Bronchial epithelial cell (primary cell): Measurements from ENCODE around the gene HEMGN. TPM values are rescaled to one million over a fixed set of nuclear protein-coding genes. Genes with fewer than 3 reads are reported as not detected.

ENCODE experiments used
- DNase-seq: peaks from one replicate; pipeline ENCODE4 v3.0.0-alpha.2; 2010; ENCODE audit warnings: low read depth
- FAIRE-seq: peaks from 2 replicates; lab custom pipeline; 2011; peaks lifted over from hg19 to GRCh38; lab: Jason Lieb, UNC
- H3K27me3 ChIP-seq: 2 replicates; pipeline ENCODE4 v1.5.1; 2011; ENCODE audit warnings: low read length; ENCODE audit not compliant: control insufficient read depth, insufficient read depth
- H3K36me3 ChIP-seq: 2 replicates; pipeline ENCODE4 v1.5.1; 2011; ENCODE audit warnings: low read length; ENCODE audit not compliant: control insufficient read depth, insufficient read depth
- H3K4me3 ChIP-seq: 2 replicates; pipeline ENCODE4 v1.5.1; 2011; ENCODE audit warnings: mild to moderate bottlenecking, low read depth, low read length, control low read depth
- CTCF ChIP-seq: IDR thresholded peaks from 2 replicates; pipeline ENCODE4 v1.5.1; 2011; ENCODE audit warnings: mild to moderate bottlenecking, moderate library complexity, low read length, control low read depth, inconsistent platforms; ENCODE audit not compliant: insufficient read depth, severe bottlenecking
- total RNA-seq: library from RNA; depleted of rRNA; stranded (reverse); fragments of >200 nt; gene quantifications from 2 replicates; pipeline ENCODE4 v1.2.1, GENCODE V29; 2014

Gene HEMGN
- total RNA-seq, 1 donor from 2014 or later: not detected

DNA sequence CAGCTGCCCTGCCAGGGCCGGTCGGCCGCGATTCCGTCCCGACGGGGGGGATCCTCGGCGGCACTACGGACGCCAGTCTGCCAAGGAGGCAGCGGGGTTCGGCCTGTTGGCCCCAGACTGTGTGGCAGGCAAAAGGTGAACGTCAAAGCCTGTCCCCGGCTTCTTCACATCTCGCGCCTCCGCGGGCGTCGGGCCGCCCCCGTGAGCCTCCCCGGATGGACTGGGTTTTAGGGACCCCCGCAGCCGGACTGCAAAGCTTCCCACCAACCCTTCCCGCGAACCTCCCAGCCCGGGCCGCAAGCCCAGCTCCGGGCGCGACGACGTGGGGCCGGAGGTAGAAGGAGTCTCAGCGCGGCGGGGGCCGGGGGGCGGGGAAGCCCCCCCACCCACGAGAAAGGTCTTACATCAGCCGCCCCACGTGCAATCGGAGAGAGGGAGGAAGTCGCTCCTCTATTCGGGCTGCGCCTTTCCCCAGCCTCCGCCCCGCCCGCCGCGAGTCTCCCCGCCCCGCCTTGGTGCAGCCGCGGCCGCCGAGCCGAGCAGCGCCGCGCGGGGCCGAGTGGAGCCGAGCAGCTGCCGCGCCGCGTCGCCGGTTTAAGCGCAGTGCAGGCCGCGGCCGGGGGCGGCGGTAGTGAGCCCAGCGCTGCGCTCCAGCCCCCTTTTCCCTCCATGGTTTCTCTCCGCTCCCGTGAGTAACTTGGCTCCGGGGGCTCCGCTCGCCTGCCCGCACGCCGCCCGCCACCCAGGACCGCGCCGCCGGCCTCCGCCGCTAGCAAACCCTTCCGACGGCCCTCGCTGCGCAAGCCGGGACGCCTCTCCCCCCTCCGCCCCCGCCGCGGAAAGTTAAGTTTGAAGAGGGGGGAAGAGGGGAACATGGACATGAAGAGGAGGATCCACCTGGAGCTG lies 45.0 kb upstream of the HEMGN start, which contains the start of gene ANP32B:
Gene ANP32B, plus strand, starts transcription at position 659 of the 906 bp plus-strand sequence. Its CDS starts 215 bp downstream, at position 874.
- peak within 1 kb of the TSS; percentile 92 for H3K4me3 ChIP-seq
- H3K27me3 ChIP-seq: no peaks in the 10 kb centered on the region
- FAIRE-seq (no peak), DNase-seq (peak; percentile 66)
- TF ChIP-seq CTCF: peak; percentile 87
- no peaks in the 10 kb centered on the region for H3K36me3 ChIP-seq

GRCh38 chr9:97981846-97982682 lies 44.1 kb upstream of the HEMGN start:
- FAIRE-seq (no peak), DNase-seq (peak; percentile 3)
- TF ChIP-seq CTCF: no peak
- no peaks in the 10 kb centered on the region for H3K27me3 ChIP-seq
- peak overlapping the region; percentile 92 for H3K4me3 ChIP-seq
- no peaks in the 10 kb centered on the region for H3K36me3 ChIP-seq

DNA sequence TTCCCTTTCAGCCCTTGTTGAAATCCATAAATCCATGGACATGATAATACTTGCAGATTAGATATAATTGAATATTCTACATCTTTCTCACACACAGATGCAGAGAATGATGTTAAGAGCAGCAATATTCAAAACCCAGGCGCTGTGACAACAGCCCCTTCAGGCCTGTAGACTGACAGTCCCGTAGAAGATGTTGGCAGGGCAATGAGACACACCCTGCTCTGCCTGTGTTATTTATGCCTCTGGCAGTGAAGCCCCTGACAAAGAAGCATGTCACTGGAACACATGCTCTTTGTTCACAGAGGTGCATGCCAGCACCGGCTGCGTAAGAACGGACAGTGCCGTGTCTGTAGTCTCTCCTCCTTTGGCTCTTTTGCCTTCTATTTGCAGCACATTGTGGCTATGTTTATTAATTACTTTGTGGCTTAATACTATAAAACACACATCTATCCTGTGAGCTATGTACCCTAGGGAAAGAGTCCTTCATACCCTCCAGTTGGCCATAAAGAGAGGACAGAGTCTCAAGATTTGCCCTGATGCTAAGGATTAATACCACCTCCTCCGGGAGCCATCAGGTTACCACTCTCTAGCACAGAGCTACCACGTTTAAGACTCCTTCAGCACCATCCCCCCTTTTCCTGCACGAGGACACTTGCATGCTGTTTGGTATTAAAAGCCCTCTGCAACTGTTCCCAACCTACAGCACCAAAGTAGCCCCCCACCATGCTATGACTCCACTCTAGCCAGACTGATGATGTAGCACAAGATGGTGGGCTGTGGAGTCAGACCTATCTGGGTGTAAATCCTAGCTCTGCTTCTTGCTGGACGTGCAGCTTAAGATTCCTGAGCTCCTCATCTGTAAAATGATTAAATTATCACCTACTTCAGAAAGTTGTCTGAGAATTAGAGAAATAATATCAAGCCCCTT lies 43.2 kb upstream of the HEMGN start:
- Histone ChIP-seq H3K27me3 (no peaks in the 10 kb centered on the region), H3K36me3 (no peaks in the 10 kb centered on the region), H3K4me3 (no peak overlapping the region)
- TF ChIP-seq CTCF: no peak
- FAIRE-seq: no peak
- DNase-seq: no peak

DNA sequence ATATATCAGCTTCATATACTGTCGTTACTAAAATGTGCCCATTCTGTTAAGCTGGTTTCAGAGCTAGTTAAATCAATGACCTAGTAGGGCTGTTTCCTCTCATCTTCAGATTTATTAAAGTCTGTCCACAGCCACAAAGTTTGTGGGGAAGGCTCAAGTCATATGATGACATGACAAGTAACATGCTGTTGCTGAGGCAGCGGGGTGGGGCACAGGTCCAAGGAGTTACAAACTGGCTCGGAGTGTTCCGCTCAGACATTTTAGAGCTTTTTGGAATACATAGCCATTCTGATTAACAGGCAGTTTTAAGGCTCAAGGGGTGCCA lies 42.5 kb upstream of the HEMGN start:
- no peak overlapping the region for H3K4me3 ChIP-seq
- no peak for TF ChIP-seq CTCF
- no peaks in the 10 kb centered on the region for H3K27me3 ChIP-seq
- DNase-seq (no peak), FAIRE-seq (no peak)
- no peaks in the 10 kb centered on the region for H3K36me3 ChIP-seq

GRCh38 chr9:97979788-97980478 lies 42.0 kb upstream of the HEMGN start:
- Histone ChIP-seq H3K36me3 (no peaks in the 10 kb centered on the region), H3K4me3 (no peak overlapping the region), H3K27me3 (no peaks in the 10 kb centered on the region)
- TF ChIP-seq CTCF: no peak
- FAIRE-seq (no peak), DNase-seq (no peak)
